Karpas-422 (cell line): ENCODE measurements around the gene OR2H1. TPM values are rescaled to one million over a fixed set of nuclear protein-coding genes. Genes with fewer than 3 reads are reported as not detected.

Source experiments
- DNase-seq: peaks from one replicate; pipeline ENCODE4 v3.0.0-alpha.2; 2015
- H2AFZ ChIP-seq: fragments of 200-600 bp; sonication (generic); 2 replicates; pipeline ENCODE4 v1.6.1; 2014; ENCODE audit warnings: antibody characterized with exemption, low read length, mixed read lengths
- H3K27ac ChIP-seq: fragments of 200-600 bp; sonication (generic); 2 replicates; pipeline ENCODE4 v1.5.1; 2014; ENCODE audit warnings: mild to moderate bottlenecking, low read length, moderate library complexity
- H3K27me3 ChIP-seq: fragments of 200-600 bp; sonication (generic); 2 replicates; pipeline ENCODE4 v1.6.1; 2014; ENCODE audit warnings: low read length, mixed read lengths
- H3K36me3 ChIP-seq: fragments of 200-600 bp; sonication (generic); 2 replicates; pipeline ENCODE4 v1.6.1; 2014; ENCODE audit warnings: low read length, mixed read lengths; ENCODE audit not compliant: insufficient read depth
- H3K4me1 ChIP-seq: fragments of 200-600 bp; sonication (generic); 2 replicates; pipeline ENCODE4 v1.6.1; 2014; ENCODE audit warnings: mild to moderate bottlenecking, low read length, mixed read lengths
- H3K4me2 ChIP-seq: fragments of 200-600 bp; sonication (generic); 2 replicates; pipeline ENCODE4 v1.6.1; 2014; ENCODE audit warnings: low read length, low read depth, mild to moderate bottlenecking; ENCODE audit not compliant: poor library complexity, severe bottlenecking
- H3K4me3 ChIP-seq: fragments of 200-600 bp; sonication (generic); 2 replicates; pipeline ENCODE4 v1.5.1; 2014; ENCODE audit warnings: mild to moderate bottlenecking, antibody characterized with exemption, low read length, mixed read lengths
- H3K79me2 ChIP-seq: fragments of 200-600 bp; sonication (generic); 2 replicates; pipeline ENCODE4 v1.6.1; 2014; ENCODE audit warnings: mild to moderate bottlenecking, low read length, mixed read lengths
- H3K9ac ChIP-seq: fragments of 200-600 bp; sonication (generic); 2 replicates; pipeline ENCODE4 v1.6.0; 2014; ENCODE audit warnings: low read length
- H3K9me2 ChIP-seq: fragments of 200-600 bp; sonication (generic), shearing (Covaris generic); replicated peaks from 2 replicates; pipeline ENCODE4 v1.6.0; 2014; ENCODE audit warnings: mild to moderate bottlenecking, low read length, moderate library complexity; ENCODE audit not compliant: insufficient read depth
- H3K9me3 ChIP-seq: fragments of 300-700, 200-600 bp; sonication (generic); 2 replicates; pipeline ENCODE4 v1.6.1; 2014; ENCODE audit warnings: low read length, mixed read lengths
- H4K20me1 ChIP-seq: fragments of 200-600 bp; sonication (generic); 2 replicates; pipeline ENCODE4 v1.6.1; 2014; ENCODE audit warnings: mild to moderate bottlenecking, antibody characterized with exemption, low read length, low read depth; ENCODE audit not compliant: insufficient read depth
- total RNA-seq: library from RNA; depleted of rRNA; stranded (reverse); fragments of >200 nt; shearing (Covaris generic); gene quantifications from 2 replicates; pipeline ENCODE4 v1.2.3, GENCODE V29; 2014; ENCODE audit warnings: low replicate concordance

OR2H1 gene
- total RNA-seq, 1 experiment from 2014 or later: not detected

DNA sequence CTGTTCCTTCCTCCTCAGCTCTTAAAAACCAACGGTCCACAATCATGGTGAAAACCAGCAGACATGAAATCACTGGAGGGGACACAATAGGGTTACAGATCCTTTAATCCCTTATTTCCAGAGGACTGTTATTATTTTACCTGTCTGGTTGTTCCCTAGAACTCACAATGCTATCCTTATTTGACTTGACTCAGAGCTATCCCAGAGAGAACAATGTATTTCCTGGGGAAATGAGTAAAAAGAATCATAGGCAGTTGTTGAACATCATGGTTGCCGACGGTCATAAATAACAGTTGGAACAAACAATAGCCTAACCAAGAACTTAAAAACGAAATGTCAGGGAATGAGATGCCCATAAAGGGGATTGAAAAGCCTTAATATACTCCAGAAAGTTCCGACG is 9.3 kb downstream of the OR2H1 start:
- no peaks in the 10 kb centered on the region for H3K36me3 ChIP-seq
- no peak overlapping the region for H3K27ac ChIP-seq
- no peak overlapping the region for H3K4me2 ChIP-seq
- H4K20me1 ChIP-seq: no peaks in the 10 kb centered on the region
- H3K9ac ChIP-seq: no peak overlapping the region
- H3K4me3 ChIP-seq: no peak overlapping the region
- H2AFZ ChIP-seq: no peak overlapping the region; the same call in 1 of the 2 replicates
- H3K4me1 ChIP-seq: peaks cover 12% of the 10 kb centered on the region
- H3K79me2 ChIP-seq: no peaks in the 10 kb centered on the region
- H3K27me3 ChIP-seq: no peaks in the 10 kb centered on the region
- no peak for DNase-seq
- no peaks in the 10 kb centered on the region for H3K9me2 ChIP-seq
- H3K9me3 ChIP-seq: no peaks in the 10 kb centered on the region

DNA sequence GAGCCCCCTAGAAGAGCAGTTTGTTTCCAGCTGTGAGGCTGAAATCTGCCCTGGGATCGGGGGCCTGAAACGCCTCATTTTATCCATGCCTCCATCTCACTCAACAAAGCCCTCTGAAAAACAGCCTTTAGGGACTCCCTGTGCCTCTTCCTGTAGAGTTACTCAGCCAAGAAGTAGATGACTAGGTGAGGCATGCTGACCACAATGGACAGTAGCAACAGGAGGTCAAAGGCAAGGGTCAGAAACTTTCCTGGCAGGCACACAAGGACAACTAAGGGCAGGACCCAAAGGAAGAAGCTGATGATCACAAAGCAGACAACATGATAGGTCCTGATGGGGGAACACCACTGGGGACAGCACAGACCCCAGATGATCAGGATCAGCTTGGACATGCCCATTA is 18.0 kb downstream of the OR2H1 start:
- H3K36me3 ChIP-seq: no peaks in the 10 kb centered on the region
- no peak overlapping the region for H3K9ac ChIP-seq

DNA sequence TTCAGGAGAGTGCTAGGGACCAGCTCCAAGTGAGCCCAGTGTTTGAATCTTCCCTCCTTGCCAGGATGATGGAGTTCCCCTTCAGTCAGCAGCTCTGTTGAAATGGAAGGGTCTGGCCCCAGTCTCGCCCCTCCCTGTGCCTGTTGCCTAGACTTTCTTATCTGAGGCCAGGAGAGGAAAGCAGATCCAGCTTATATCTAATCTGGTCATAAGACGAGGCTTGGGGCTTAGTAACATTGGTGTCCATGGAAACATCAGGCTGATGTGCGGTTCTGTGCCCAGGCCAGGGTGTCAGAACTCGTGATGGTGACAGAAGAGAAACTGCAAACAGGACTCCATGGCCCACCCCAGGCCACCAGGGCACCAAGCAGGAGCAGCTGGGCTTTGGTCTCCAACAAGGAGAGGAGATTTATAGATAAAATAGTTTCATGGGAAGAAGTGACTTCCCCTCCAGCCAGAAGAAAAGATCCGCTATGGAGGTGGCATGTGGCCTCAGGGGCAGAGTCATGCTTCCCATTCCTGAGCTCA is 21.0 kb downstream of the OR2H1 start:
- H3K4me3 ChIP-seq: no peak overlapping the region
- H3K9ac ChIP-seq: no peak overlapping the region
- H3K79me2 ChIP-seq: no peaks in the 10 kb centered on the region
- H3K36me3 ChIP-seq: no peaks in the 10 kb centered on the region
- no peaks in the 10 kb centered on the region for H3K9me3 ChIP-seq
- no peak overlapping the region for H3K4me2 ChIP-seq
- no peaks in the 10 kb centered on the region for H3K9me2 ChIP-seq
- no peak overlapping the region for H2AFZ ChIP-seq
- H4K20me1 ChIP-seq: no peaks in the 10 kb centered on the region
- DNase-seq: no peak
- H3K27me3 ChIP-seq: no peaks in the 10 kb centered on the region
- no peak overlapping the region for H3K27ac ChIP-seq
- H3K4me1 ChIP-seq: no peaks in the 10 kb centered on the region

More for the DNA sequence above, 18.0 kb downstream of the OR2H1 start:
- Histone ChIP-seq H3K9me3 (no peaks in the 10 kb centered on the region), H3K9me2 (no peaks in the 10 kb centered on the region), H3K4me3 (no peak overlapping the region), H3K4me2 (no peak overlapping the region), H3K4me1 (no peaks in the 10 kb centered on the region), H2AFZ (no peak overlapping the region), H3K79me2 (no peaks in the 10 kb centered on the region), H3K27ac (no peak overlapping the region), H4K20me1 (no peaks in the 10 kb centered on the region), H3K27me3 (no peaks in the 10 kb centered on the region)
- DNase-seq: no peak

DNA sequence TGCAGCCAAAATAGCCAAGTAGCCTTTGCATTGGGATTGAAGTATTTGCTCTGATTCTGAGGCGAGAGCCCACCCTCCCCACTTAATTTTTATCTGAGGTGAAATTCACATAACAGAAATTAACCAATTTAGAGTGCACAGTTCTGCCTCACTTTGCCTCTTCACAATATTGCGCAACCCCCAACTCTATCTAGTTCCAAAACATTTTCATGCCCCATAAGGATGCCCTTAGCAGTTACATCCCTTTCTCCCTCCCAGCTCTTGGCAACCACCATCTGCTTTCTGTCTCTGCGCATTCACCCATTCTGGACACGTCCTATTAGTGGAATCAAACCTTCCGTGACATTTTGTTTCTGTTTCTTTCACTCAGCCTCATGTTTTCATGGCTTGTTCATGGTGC is 21.8 kb downstream of the OR2H1 start:
- Histone ChIP-seq H3K4me2 (no peak overlapping the region), H3K27ac (no peak overlapping the region), H3K4me3 (no peak overlapping the region), H4K20me1 (no peaks in the 10 kb centered on the region), H3K4me1 (no peaks in the 10 kb centered on the region), H2AFZ (no peak overlapping the region), H3K36me3 (no peaks in the 10 kb centered on the region), H3K9ac (no peak overlapping the region), H3K79me2 (no peaks in the 10 kb centered on the region), H3K9me2 (no peaks in the 10 kb centered on the region), H3K27me3 (no peaks in the 10 kb centered on the region), H3K9me3 (no peaks in the 10 kb centered on the region)
- no peak for DNase-seq

DNA sequence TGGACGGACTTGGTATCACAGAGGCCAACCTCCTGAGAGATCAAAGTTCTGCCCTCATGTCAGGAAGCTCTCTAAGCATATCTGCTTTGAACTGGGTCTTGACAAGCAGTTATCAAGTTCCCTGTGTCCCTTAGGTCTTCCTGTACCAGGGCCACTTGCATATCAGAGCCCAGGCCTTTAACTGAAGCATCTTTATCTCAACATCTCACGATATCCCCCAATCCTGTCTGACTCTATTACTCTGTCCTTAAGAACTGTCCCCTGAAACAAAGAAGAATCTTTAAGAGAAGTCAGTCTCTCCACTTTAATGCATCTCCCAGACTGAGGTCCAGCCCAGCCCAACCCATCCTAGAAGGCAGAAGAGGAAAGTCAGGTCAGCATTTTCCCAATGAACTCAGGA is 22.6 kb downstream of the OR2H1 start:
- Histone ChIP-seq H3K4me2 (no peak overlapping the region), H3K27ac (no peak overlapping the region), H3K79me2 (no peaks in the 10 kb centered on the region), H3K9me3 (no peaks in the 10 kb centered on the region), H2AFZ (no peak overlapping the region), H3K9me2 (no peaks in the 10 kb centered on the region), H3K4me3 (no peak overlapping the region), H3K27me3 (no peaks in the 10 kb centered on the region), H3K9ac (no peak overlapping the region), H4K20me1 (no peaks in the 10 kb centered on the region), H3K4me1 (no peaks in the 10 kb centered on the region), H3K36me3 (no peaks in the 10 kb centered on the region)
- no peak for DNase-seq

DNA sequence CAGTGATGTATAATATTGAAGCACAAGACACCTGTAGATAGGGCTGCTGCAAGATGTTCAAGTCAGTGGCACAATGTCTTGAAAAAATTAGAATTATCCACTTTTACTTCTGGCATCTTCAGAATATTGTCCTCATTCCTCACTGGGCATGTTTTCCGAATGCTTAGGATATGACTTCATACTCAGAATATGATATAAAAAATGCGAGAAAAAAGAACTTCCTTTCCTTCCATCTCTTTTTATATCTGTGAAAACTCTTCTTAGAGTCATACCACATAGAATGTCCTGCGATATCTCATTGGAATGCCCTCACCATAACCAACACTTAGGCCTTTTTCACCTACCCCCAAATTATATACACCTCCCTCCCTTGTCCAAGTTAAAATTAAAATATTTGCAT is 26.2 kb downstream of the OR2H1 start:
- no peak overlapping the region for H3K9ac ChIP-seq
- no peak overlapping the region for H3K4me2 ChIP-seq
- no peaks in the 10 kb centered on the region for H4K20me1 ChIP-seq
- no peak overlapping the region for H3K4me3 ChIP-seq
- no peak overlapping the region for H2AFZ ChIP-seq
- no peaks in the 10 kb centered on the region for H3K79me2 ChIP-seq
- H3K27me3 ChIP-seq: no peaks in the 10 kb centered on the region
- no peaks in the 10 kb centered on the region for H3K4me1 ChIP-seq
- H3K27ac ChIP-seq: no peak overlapping the region
- no peaks in the 10 kb centered on the region for H3K9me2 ChIP-seq
- H3K9me3 ChIP-seq: no peaks in the 10 kb centered on the region
- DNase-seq: no peak
- no peaks in the 10 kb centered on the region for H3K36me3 ChIP-seq

DNA sequence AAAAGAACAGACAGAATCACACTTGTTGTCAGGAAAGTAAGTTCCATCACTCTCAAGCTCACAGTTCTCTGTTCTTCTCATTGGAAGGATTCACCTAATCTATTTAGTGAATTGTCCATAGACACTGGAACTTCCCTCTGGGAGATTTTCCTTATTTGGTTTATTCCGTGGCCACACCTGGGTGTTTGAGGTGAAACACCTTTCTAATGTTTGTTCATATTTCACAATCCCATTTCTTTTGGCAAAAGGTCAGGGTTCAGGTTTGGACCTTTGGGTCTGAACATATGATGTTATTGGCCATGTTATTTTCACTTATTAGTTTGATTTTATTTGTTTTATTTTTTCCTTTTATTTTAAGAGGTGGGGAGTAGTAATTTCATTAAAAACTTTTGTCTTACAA is 26.8 kb downstream of the OR2H1 start:
- Histone ChIP-seq H3K27me3 (no peaks in the 10 kb centered on the region), H3K79me2 (no peaks in the 10 kb centered on the region), H3K4me3 (no peak overlapping the region), H2AFZ (no peak overlapping the region), H4K20me1 (no peaks in the 10 kb centered on the region), H3K9ac (no peak overlapping the region), H3K9me2 (no peaks in the 10 kb centered on the region), H3K9me3 (no peaks in the 10 kb centered on the region), H3K4me1 (no peaks in the 10 kb centered on the region), H3K27ac (no peak overlapping the region), H3K36me3 (no peaks in the 10 kb centered on the region), H3K4me2 (no peak overlapping the region)
- no peak for DNase-seq

DNA sequence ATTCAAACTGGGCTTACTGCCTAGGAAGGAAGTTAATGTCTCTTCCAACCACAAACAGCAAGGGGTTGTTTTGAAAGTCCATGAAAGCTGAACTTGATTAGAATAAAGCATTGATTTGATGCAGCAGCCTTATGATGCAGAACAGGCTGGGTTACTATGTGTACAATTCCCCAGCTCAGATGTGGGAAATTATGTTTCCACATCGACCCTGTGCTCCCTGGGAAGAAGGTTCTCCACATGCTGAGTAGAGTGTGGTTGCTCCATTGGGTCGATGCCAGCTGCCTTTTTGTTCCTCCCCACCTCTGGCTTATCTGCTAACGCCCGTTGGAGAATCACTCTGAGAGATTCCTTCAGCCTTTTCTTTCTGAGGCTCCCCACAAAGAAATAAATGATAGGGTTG is 29.6 kb downstream of the OR2H1 start:
- Histone ChIP-seq H3K27me3 (no peaks in the 10 kb centered on the region), H4K20me1 (no peaks in the 10 kb centered on the region), H3K27ac (no peak overlapping the region), H3K4me3 (no peak overlapping the region), H2AFZ (no peak overlapping the region), H3K9ac (no peak overlapping the region), H3K9me2 (no peaks in the 10 kb centered on the region), H3K9me3 (no peaks in the 10 kb centered on the region), H3K36me3 (no peaks in the 10 kb centered on the region), H3K4me1 (0 out of 2 replicates have a peak, but pooled peaks cover 5% of the 10 kb centered on the region), H3K79me2 (no peaks in the 10 kb centered on the region), H3K4me2 (no peak overlapping the region)
- DNase-seq: no peak

DNA sequence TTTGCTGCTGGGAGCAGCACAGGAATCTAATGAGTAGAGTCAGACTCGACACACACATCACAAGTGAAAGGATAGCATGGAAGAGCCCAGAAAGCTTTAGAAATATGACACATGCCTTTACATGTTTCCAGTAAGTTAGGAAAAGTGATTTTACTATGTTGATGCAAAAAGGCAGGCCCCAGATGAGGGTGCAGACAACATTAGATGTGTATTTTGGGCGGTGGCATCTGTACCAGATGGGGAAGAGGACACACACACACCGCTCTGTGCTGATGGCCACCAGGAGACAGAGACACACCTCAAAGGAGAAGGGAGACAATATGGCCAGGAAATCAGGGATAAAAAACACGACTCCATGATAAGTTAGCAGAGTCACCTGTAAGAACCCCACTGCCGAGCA is 30.2 kb downstream of the OR2H1 start:
- no peak overlapping the region for H3K9ac ChIP-seq
- no peaks in the 10 kb centered on the region for H3K9me3 ChIP-seq
- H3K9me2 ChIP-seq: no peaks in the 10 kb centered on the region
- H2AFZ ChIP-seq: no peak overlapping the region
- H3K4me2 ChIP-seq: no peak overlapping the region
- H3K4me3 ChIP-seq: no peak overlapping the region
- H3K27me3 ChIP-seq: no peaks in the 10 kb centered on the region
- 0 out of 2 replicates have a peak, but pooled peaks cover 5% of the 10 kb centered on the region for H3K4me1 ChIP-seq
- no peak for DNase-seq
- H3K79me2 ChIP-seq: no peaks in the 10 kb centered on the region
- H4K20me1 ChIP-seq: no peaks in the 10 kb centered on the region
- H3K27ac ChIP-seq: no peak overlapping the region
- no peaks in the 10 kb centered on the region for H3K36me3 ChIP-seq
